CD4-positive, alpha-beta T cell (primary cell): ENCODE data around the gene ATP2B3. TPM values are rescaled to one million over a fixed set of nuclear protein-coding genes. Genes with fewer than 3 reads are reported as not detected.

Source experiments
- ATAC-seq: fragments of 200-7000 bp; cut with Tn5 transposase; one replicate; pipeline ENCODE4 v1.10.0; 2022; ENCODE audit warnings: mild to moderate bottlenecking; ENCODE audit not compliant: poor library complexity
- CTCF ChIA-PET: fragments of 350-600 bp; sonication (Branson Sonifier 250); formaldehyde crosslinking; loops from one replicate; lab custom pipeline; 2021; ENCODE audit warnings: antibody characterized with exemption, inconsistent platforms; lab: Charles Lee
- POLR2A ChIA-PET: fragments of 350-600 bp; sonication (Branson Sonifier 250); formaldehyde crosslinking; loops from one replicate; lab custom pipeline; 2021; ENCODE audit warnings: antibody characterized with exemption, inconsistent platforms; lab: Charles Lee
- DNase-seq, 14 experiments: peaks; one replicate each; pipeline ENCODE4 v3.0.0-alpha.2; 2013 to 2020; ENCODE audit warnings: mixed read lengths in 2 of 14
- H3K27ac ChIP-seq, 2 donors: one replicate each; pipeline versions ENCODE4 v1.5.1 to v1.7.0; 2013; ENCODE audit warnings: low read length in 2 of 2, low read depth in 1 of 2, mild to moderate bottlenecking in 1 of 2
- H3K27me3 ChIP-seq, 2 experiments: 1 replicate in 1 of 2; 2 replicates in 1 of 2; pipeline versions ENCODE4 v1.6.1 to v1.7.0; 2013; ENCODE audit warnings: low read length in 2 of 2, control low read depth in 1 of 2, mild to moderate bottlenecking in 1 of 2, moderate library complexity in 1 of 2; ENCODE audit not compliant: insufficient read depth in 2 of 2, control insufficient read depth in 1 of 2
- H3K36me3 ChIP-seq: one replicate; pipeline ENCODE4 v1.6.1; 2013; ENCODE audit warnings: low read length, control low read depth; ENCODE audit not compliant: insufficient read depth
- H3K4me1 ChIP-seq: one replicate; pipeline ENCODE4 v1.6.1; 2013; ENCODE audit warnings: low read length, control low read depth; ENCODE audit not compliant: insufficient read depth
- H3K4me3 ChIP-seq: one replicate; pipeline ENCODE4 v1.5.1; 2013; ENCODE audit warnings: mild to moderate bottlenecking, low read length, moderate library complexity
- H3K9me3 ChIP-seq, 2 experiments: 1 replicate in 1 of 2; 2 replicates in 1 of 2; pipeline versions ENCODE4 v1.6.1 to v1.7.0; 2013; ENCODE audit warnings: low read length in 2 of 2, mild to moderate bottlenecking in 2 of 2, control low read depth in 1 of 2, moderate library complexity in 1 of 2; ENCODE audit not compliant: control insufficient read depth in 1 of 2, insufficient read depth in 1 of 2
- H3K27ac Mint-ChIP-seq: one replicate; pipeline ENCODE4 v1.8.0; 2020; ENCODE audit warnings: mixed read lengths
- H3K27me3 Mint-ChIP-seq: one replicate; pipeline ENCODE4 v1.8.0; 2021; ENCODE audit warnings: mixed read lengths
- H3K36me3 Mint-ChIP-seq: one replicate; pipeline ENCODE4 v1.8.0; 2021; ENCODE audit warnings: low read depth, mixed read lengths
- H3K4me1 Mint-ChIP-seq: one replicate; pipeline ENCODE4 v1.8.0; 2021; ENCODE audit warnings: low read depth, mixed read lengths
- H3K4me3 Mint-ChIP-seq: one replicate; pipeline ENCODE4 v1.8.0; 2020; ENCODE audit warnings: mild to moderate bottlenecking, mixed read lengths
- H3K9me3 Mint-ChIP-seq: one replicate; pipeline ENCODE4 v1.8.0; 2020; ENCODE audit warnings: mixed read lengths
- intact Hi-C, 2 experiments: fragments of 100-400 bp; cut with DNase I in 1 of 2; cut with micrococcal nuclease in 1 of 2; formaldehyde crosslinking; loops; one replicate each; pipeline versions ENCODE4 v1.15.1 to v1.9.0; 2023 to 2025; cut with DNase I, micrococcal nuclease
- total RNA-seq, 174 experiments: library from RNA in 2 of 174; stranded (reverse) in 2 of 174; gene quantifications; one replicate each; pipeline ENCODE4 v1.2.3 and lab custom pipeline; 2021 to 2026
- TF ChIP-seq, protein P1 (sequence below): fragments of 200-600 bp; IDR thresholded peaks from one replicate; pipeline ENCODE4 v1.8.0; 2022; ENCODE audit warnings: antibody characterized with exemption, mild to moderate bottlenecking

ATP2B3 gene
- total RNA-seq, 2 experiments from 2014 or later: not detected

DNA sequence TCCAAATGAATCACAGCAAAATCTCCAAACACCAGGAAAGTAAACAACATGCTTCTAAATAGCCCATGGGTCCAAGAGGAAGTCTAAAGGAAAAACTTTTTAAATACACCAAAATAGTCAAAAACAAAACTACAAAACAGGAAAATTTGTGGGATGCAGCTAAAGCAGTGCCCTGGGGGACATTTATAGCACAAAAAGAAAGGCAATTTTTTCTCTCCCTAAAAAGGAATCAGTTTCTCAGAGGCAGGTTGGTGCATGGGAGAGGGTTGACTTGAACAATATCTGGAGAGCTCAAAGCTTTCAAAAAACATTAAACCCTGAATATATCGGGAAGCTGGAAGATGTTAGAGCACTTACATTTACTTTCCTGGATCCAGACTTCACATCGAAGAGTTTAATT, 113.9 kb downstream of the ATP2B3 start:
- ChIA-PET POLR2A (no interaction called here), CTCF (interaction anchor here (1.1 kb wide), 1 partner anchor 18 kb away, joined by 3 read pairs; no protein-coding TSS in a partner anchor)
- no peak overlapping the region for H3K27ac ChIP-seq
- no peaks in the 10 kb centered on the region for H3K36me3 ChIP-seq
- Mint-ChIP-seq H3K36me3 (no peaks in the 10 kb centered on the region), H3K4me3 (no peak overlapping the region), H3K27ac (no peak overlapping the region), H3K9me3 (no peaks in the 10 kb centered on the region), H3K27me3 (no peaks in the 10 kb centered on the region), H3K4me1 (no peaks in the 10 kb centered on the region)
- H3K4me1 ChIP-seq: no peaks in the 10 kb centered on the region
- TF ChIP-seq, protein P1, sequence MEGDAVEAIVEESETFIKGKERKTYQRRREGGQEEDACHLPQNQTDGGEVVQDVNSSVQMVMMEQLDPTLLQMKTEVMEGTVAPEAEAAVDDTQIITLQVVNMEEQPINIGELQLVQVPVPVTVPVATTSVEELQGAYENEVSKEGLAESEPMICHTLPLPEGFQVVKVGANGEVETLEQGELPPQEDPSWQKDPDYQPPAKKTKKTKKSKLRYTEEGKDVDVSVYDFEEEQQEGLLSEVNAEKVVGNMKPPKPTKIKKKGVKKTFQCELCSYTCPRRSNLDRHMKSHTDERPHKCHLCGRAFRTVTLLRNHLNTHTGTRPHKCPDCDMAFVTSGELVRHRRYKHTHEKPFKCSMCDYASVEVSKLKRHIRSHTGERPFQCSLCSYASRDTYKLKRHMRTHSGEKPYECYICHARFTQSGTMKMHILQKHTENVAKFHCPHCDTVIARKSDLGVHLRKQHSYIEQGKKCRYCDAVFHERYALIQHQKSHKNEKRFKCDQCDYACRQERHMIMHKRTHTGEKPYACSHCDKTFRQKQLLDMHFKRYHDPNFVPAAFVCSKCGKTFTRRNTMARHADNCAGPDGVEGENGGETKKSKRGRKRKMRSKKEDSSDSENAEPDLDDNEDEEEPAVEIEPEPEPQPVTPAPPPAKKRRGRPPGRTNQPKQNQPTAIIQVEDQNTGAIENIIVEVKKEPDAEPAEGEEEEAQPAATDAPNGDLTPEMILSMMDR: no peak
- H3K9me3 ChIP-seq: no peaks in the 10 kb centered on the region
- H3K4me3 ChIP-seq: no peak overlapping the region
- intact Hi-C loops: no loop called here
- DNase-seq (no peak), ATAC-seq (no peak)
- no peaks in the 10 kb centered on the region for H3K27me3 ChIP-seq

DNA sequence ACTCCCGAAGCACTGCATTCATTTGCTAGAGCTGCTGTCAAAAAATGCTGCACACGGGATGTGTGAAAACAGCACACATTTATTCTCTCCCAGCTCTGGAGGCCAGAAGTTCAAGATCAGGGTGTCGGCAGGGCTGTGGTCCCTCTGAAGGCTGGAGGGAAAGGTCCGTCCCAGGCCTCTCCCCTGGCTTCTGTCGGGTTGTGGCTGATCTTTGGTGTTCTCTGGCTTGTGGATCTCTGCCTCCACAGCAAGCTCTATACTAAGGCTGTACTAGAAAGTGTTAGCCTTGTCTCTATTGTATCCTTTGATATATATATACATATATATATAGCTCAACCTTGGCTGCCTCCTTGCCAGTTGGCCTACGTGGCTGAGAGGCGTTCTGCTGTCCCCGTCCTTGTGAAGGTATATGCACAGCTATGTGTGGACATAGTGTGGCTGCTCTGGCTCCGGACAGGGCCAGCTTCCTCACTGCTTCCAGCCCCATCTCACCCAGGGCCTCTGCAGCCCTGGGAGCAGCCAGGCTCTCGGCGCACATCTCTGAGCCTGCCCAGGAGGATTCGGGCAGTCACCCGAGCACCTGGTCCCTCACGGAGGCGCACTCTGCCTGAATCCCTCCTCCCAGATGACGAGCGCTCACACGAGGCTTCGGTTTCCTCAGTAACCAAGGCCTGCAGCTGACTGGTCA, 114.6 kb downstream of the ATP2B3 start:
- no peak overlapping the region for H3K27ac Mint-ChIP-seq
- H3K27me3 Mint-ChIP-seq: no peaks in the 10 kb centered on the region
- no peaks in the 10 kb centered on the region for H3K36me3 ChIP-seq
- H3K4me1 ChIP-seq: no peaks in the 10 kb centered on the region
- H3K27me3 ChIP-seq: no peaks in the 10 kb centered on the region
- no peaks in the 10 kb centered on the region for H3K9me3 ChIP-seq
- POLR2A ChIA-PET: no interaction called here
- CTCF ChIA-PET: interaction anchor here (1.1 kb wide), 1 partner anchor 17 kb away, joined by 3 read pairs; no protein-coding TSS in a partner anchor
- ATAC-seq (no peak), DNase-seq (no peak)
- intact Hi-C loops: no loop called here
- H3K4me1 Mint-ChIP-seq: no peaks in the 10 kb centered on the region
- H3K4me3 Mint-ChIP-seq: no peak overlapping the region
- TF ChIP-seq, protein P1: no peak
- no peaks in the 10 kb centered on the region for H3K9me3 Mint-ChIP-seq
- no peaks in the 10 kb centered on the region for H3K36me3 Mint-ChIP-seq
- no peak overlapping the region for H3K4me3 ChIP-seq
- no peak overlapping the region for H3K27ac ChIP-seq

Other genes starting within 250 kb of the ATP2B3 start
- not detected for gene PNMA6F, start 195.9 kb upstream of the ATP2B3 start, total RNA-seq
- 10 to 100 TPM; 10.5 to 11.3 TPM for gene ZNF275, start 183.5 kb upstream of the ATP2B3 start, total RNA-seq
- not detected for gene PNMA6E, start 116.3 kb upstream of the ATP2B3 start, total RNA-seq
- gene ZFP92, start 106.2 kb upstream of the ATP2B3 start, total RNA-seq: under 1 TPM; 0.08 to 0.11 TPM
- 1 to 10 TPM; 1.1 to 1.4 TPM for gene TREX2, start 71.6 kb upstream of the ATP2B3 start, total RNA-seq
- 10 to 100 TPM; 24.4 to 25.6 TPM for gene HAUS7, start 47.1 kb upstream of the ATP2B3 start, total RNA-seq
- gene BGN, start 22.7 kb upstream of the ATP2B3 start, total RNA-seq: not detected
- gene CCNQ, start 81.5 kb downstream of the ATP2B3 start, total RNA-seq: 10 to 100 TPM; 13.9 to 14.1 TPM
- gene DUSP9, start 129.6 kb downstream of the ATP2B3 start, total RNA-seq: not detected
- gene PNCK, start 156.2 kb downstream of the ATP2B3 start, total RNA-seq: 1 to 10 TPM in 1 of 2 experiments, under 1 TPM in 1; 0.70 to 1.0 TPM
- under 1 TPM; 0.42 to 0.71 TPM for gene SLC6A8, start 170.3 kb downstream of the ATP2B3 start, total RNA-seq
- 10 to 100 TPM; 42.1 to 43.1 TPM for gene BCAP31, start 206.7 kb downstream of the ATP2B3 start, total RNA-seq
- 1 to 10 TPM; 8.6 to 9.2 TPM for gene ABCD1, start 207.2 kb downstream of the ATP2B3 start, total RNA-seq
- gene PLXNB3, start 246.6 kb downstream of the ATP2B3 start, total RNA-seq: not detected